HEK293T (cell line): ENCODE measurements around the gene HIVEP3.

Experiments
- CTCF ChIA-PET: fragments of 350-600 bp; formaldehyde crosslinking; extraction: SDS; loops from one replicate; lab custom pipeline; 2021; ENCODE audit warnings: antibody characterized with exemption, inconsistent platforms; lab: Yijun Ruan, JAX
- POLR2A ChIA-PET: fragments of 350-600 bp; formaldehyde crosslinking; extraction: SDS; loops from one replicate; lab custom pipeline; 2020; ENCODE audit warnings: antibody characterized with exemption, inconsistent platforms; lab: Yijun Ruan, JAX
- DNase-seq: peaks from one replicate; pipeline ENCODE4 v3.0.0; 2012; ENCODE audit warnings: mixed read lengths; ENCODE audit errors: extremely low spot score
- ARNT ChIP-seq: fragments of 450-650 bp; IDR thresholded peaks from 2 replicates; pipeline ENCODE4 v1.6.1; 2017; ENCODE audit warnings: mild to moderate bottlenecking
- BHLHE40 ChIP-seq: fragments of 450-650 bp; IDR thresholded peaks from 2 replicates; pipeline ENCODE4 v1.6.1; 2016; ENCODE audit warnings: mild to moderate bottlenecking, moderate library complexity, borderline replicate concordance
- CTBP1 ChIP-seq: fragments of 450-650 bp; IDR thresholded peaks from 2 replicates; pipeline ENCODE4 v1.6.1; 2016; ENCODE audit warnings: borderline replicate concordance
- ELF4 ChIP-seq: fragments of 450-650 bp; IDR thresholded peaks from 2 replicates; pipeline ENCODE4 v1.6.1; 2017; ENCODE audit warnings: antibody characterized with exemption
- FOXA1 ChIP-seq: fragments of 450-650 bp; IDR thresholded peaks from 2 replicates; pipeline ENCODE4 v1.6.1; 2016; ENCODE audit warnings: mild to moderate bottlenecking
- FOXK2 ChIP-seq: fragments of 450-650 bp; IDR thresholded peaks from 2 replicates; pipeline ENCODE4 v1.6.1; 2016; ENCODE audit warnings: mild to moderate bottlenecking
- FOXM1 ChIP-seq: fragments of 450-650 bp; IDR thresholded peaks from 2 replicates; pipeline ENCODE4 v1.6.1; 2017; ENCODE audit warnings: mild to moderate bottlenecking, borderline replicate concordance
- HDGF ChIP-seq: fragments of 450-650 bp; IDR thresholded peaks from 2 replicates; pipeline ENCODE4 v1.6.1; 2017; ENCODE audit warnings: antibody characterized with exemption, borderline replicate concordance
- L3MBTL2 ChIP-seq: fragments of 450-650 bp; conservative IDR thresholded peaks from 2 replicates; pipeline ENCODE4 v1.6.1; 2016; ENCODE audit warnings: mild to moderate bottlenecking
- LEF1 ChIP-seq: fragments of 450-650 bp; IDR thresholded peaks from 2 replicates; pipeline ENCODE4 v1.6.1; 2017; ENCODE audit warnings: mild to moderate bottlenecking, borderline replicate concordance
- NFRKB ChIP-seq: fragments of 450-650 bp; IDR thresholded peaks from 2 replicates; pipeline ENCODE4 v1.6.1; 2016; ENCODE audit warnings: mild to moderate bottlenecking, moderate library complexity
- PKNOX1 ChIP-seq: fragments of 450-650 bp; IDR thresholded peaks from 2 replicates; pipeline ENCODE4 v1.6.1; 2016
- SP1 ChIP-seq: fragments of 450-650 bp; IDR thresholded peaks from 2 replicates; pipeline ENCODE4 v1.6.1; 2017
- SUZ12 ChIP-seq: fragments of 450-650 bp; IDR thresholded peaks from 2 replicates; pipeline ENCODE4 v1.6.1; 2016; ENCODE audit warnings: mild to moderate bottlenecking
- TARDBP ChIP-seq: fragments of 450-650 bp; IDR thresholded peaks from 2 replicates; pipeline ENCODE4 v1.6.1; 2016
- ZNF384 ChIP-seq: fragments of 450-650 bp; IDR thresholded peaks from 2 replicates; pipeline ENCODE4 v1.6.1; 2016

The HIVEP3 gene

DNA sequence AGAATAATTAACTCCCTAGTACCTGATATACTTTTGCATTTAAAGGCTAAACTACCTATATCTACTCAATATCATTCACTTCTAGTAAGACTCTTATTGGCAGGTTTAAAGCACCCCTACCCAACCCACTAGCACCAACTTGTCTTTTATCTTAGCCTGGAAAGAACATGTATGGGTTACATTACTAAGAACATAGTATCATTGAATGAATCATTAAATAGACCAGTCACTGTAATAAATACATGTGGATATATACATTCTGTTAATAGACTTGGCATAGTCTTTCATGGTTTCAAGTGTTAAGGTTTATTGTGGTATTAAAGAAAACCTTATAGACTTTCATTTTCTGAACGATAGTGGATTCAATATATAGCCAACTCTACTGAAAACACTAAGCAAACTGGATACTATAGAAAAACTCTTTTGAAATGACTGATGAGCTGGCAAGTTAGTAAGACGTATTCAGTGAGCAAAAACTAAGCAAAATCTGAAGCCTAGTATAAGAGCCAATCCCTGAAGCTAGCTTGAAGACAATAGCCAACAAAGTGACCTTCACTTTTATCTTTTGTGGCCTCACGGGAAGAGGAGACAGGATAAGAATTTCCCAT, 10.3 kb downstream of the HIVEP3 start:
- POLR2A ChIA-PET: no interaction called here
- CTCF ChIA-PET: no interaction called here
- DNase-seq: no peak
- no peak for TF ChIP-seq HDGF
- no peak for TF ChIP-seq NFRKB
- no peak for TF ChIP-seq TARDBP
- no peak for TF ChIP-seq ARNT

DNA sequence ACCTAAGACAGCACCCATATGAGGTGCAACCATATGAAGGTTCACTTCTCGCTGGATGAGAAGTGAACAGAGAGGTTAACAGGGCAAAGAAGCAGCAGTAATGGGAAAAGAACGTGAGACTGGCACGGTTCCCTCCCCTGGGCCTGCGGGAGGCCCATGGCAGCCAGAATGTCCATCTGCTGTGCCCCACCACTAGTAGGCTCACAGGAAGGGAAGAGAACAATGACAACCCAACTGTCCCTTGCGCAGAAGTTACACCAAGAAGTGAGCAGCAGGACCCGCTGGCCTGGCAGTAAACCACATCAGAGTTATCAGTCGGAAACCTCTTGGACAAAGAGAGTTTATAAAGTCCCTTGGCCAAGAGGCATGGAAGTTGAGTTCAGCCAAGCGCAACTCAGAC, 11.3 kb downstream of the HIVEP3 start:
- TF ChIP-seq NFRKB: no peak
- no peak for TF ChIP-seq LEF1
- TF ChIP-seq FOXM1: no peak
- TF ChIP-seq FOXA1: no peak
- no peak for TF ChIP-seq L3MBTL2
- no peak for TF ChIP-seq CTBP1
- no peak for TF ChIP-seq ZNF384
- no peak for TF ChIP-seq HDGF
- TF ChIP-seq SP1: no peak
- no peak for TF ChIP-seq SUZ12
- TF ChIP-seq ELF4: no peak
- CTCF ChIA-PET: no interaction called here
- POLR2A ChIA-PET: no interaction called here
- DNase-seq: no peak

GRCh38 chr1:41906943-41907342, 11.8 kb downstream of the HIVEP3 start:
- DNase-seq: no peak
- TF ChIP-seq BHLHE40 (no peak), NFRKB (no peak), L3MBTL2 (no peak), TARDBP (no peak), SP1 (no peak), PKNOX1 (no peak), ZNF384 (no peak), SUZ12 (no peak), ARNT (no peak), LEF1 (no peak)
- POLR2A ChIA-PET: no interaction called here
- CTCF ChIA-PET: no interaction called here

DNA sequence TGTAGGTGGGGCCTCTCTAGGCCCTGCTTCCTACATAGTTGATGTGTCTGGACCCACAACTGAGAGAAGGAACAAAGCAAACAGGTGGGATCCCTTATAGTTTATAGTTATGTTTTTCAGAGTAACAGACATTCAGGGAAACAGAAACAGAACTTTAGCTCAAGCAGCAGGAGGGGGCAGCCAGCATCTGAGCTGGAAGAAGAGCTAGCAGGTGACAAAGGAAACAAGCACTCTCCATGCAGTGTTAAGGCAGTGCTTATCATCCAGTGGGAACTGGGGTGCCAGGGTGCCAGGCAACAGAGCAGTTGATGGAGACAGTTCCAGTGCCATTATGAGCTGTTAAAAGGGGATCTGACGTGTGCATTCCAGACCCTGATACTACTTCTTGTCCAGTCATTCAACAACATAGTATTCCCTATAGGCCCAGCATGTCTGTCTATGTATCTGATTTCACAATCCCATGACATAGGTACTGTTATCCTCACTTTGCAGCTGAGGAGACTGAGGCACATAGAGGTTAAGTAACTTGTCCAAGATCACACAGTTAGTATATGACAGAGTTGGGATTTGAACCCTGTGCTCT, 13.5 kb downstream of the HIVEP3 start:
- TF ChIP-seq NFRKB (no peak), SP1 (no peak), CTBP1 (no peak), BHLHE40 (no peak), L3MBTL2 (no peak), FOXK2 (no peak), PKNOX1 (no peak), ELF4 (no peak), ZNF384 (no peak), FOXA1 (no peak), LEF1 (no peak), ARNT (no peak), HDGF (no peak)
- DNase-seq: no peak
- ChIA-PET POLR2A (interaction anchor here (1.1 kb wide), 1 partner anchor 11 kb away, joined by 3 read pairs; no protein-coding TSS in a partner anchor), CTCF (no interaction called here)

DNA sequence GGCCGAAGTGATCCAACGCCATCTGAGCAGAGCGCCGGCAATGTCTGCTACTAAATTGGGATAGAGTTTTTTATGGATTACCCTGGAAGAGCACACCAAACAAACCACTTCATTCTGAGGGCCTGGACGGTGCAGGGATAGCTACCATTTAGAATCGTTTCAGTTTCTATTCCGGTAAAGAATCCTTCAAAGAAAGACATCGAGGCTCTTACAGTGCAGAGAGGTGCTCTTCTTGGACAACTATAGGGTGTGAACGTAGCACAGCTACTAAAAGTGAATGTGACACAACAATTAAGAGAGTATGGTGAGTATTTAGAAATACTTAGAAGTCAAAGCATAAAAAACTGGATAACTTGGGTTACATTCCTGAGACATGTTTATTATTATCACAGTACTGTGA, 16.1 kb downstream of the HIVEP3 start:
- DNase-seq: no peak
- POLR2A ChIA-PET: no interaction called here
- CTCF ChIA-PET: interaction anchor here (1.0 kb wide), 1 partner anchor 19 kb away, joined by 3 read pairs; no protein-coding TSS in a partner anchor
- TF ChIP-seq PKNOX1 (no peak), SUZ12 (no peak), ARNT (no peak), FOXK2 (no peak), FOXA1 (no peak), HDGF (no peak), LEF1 (no peak), NFRKB (no peak), BHLHE40 (no peak)

DNA sequence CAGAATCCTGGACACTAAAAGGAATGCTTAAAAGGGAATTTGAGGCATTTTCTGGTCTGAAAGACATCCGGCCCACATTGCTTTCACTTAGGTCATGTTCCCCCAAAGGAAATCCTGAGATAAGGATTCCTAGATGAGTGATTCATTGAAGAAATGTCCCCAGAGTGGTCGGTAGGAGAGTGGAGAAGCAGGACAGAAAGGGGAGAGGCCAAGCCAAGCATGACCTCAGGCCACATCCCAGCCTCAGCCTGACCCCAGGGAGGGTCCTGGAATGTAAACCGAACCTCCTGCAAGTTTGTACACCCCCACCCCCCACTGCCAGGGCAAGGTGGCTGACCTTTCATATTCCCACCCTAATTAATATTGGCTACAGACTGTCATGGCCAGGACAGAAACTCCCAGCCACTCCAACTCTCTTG, 16.6 kb downstream of the HIVEP3 start:
- ChIA-PET CTCF (interaction anchor here (1.0 kb wide), 1 partner anchor 18 kb away, joined by 3 read pairs; no protein-coding TSS in a partner anchor), POLR2A (no interaction called here)
- DNase-seq: no peak
- TF ChIP-seq ZNF384: no peak
- TF ChIP-seq FOXA1: no peak
- no peak for TF ChIP-seq LEF1
- TF ChIP-seq ELF4: no peak
- no peak for TF ChIP-seq HDGF
- TF ChIP-seq FOXM1: no peak
- no peak for TF ChIP-seq SP1
- no peak for TF ChIP-seq BHLHE40
- no peak for TF ChIP-seq ARNT
- TF ChIP-seq FOXK2: no peak
- no peak for TF ChIP-seq L3MBTL2
- no peak for TF ChIP-seq TARDBP
